Loucy (cell line): ENCODE measurements around the gene MYADML2.

Experiments used
- H2AFZ ChIP-seq: fragments of 200-600 bp; sonication (generic); 2 replicates; pipeline ENCODE4 v1.6.0; 2016; ENCODE audit warnings: antibody characterized with exemption, mild to moderate bottlenecking, low read length, moderate library complexity
- H3F3A ChIP-seq: fragments of 200-600 bp; 2 replicates; pipeline ENCODE4 v1.6.0; 2016; ENCODE audit warnings: antibody characterized with exemption, low read depth, mild to moderate bottlenecking
- H3K27me3 ChIP-seq: fragments of 200-600 bp; sonication (generic); 2 replicates; pipeline ENCODE4 v1.6.1; 2014; ENCODE audit warnings: low read length, mild to moderate bottlenecking; ENCODE audit not compliant: insufficient read depth, poor library complexity, severe bottlenecking
- H3K36me3 ChIP-seq: fragments of 200-600 bp; sonication (generic); 2 replicates; pipeline ENCODE4 v1.6.1; 2016; ENCODE audit warnings: low read length; ENCODE audit not compliant: insufficient read depth
- H3K4me1 ChIP-seq: fragments of 200-600 bp; sonication (generic); 2 replicates; pipeline ENCODE4 v1.5.1; 2014; ENCODE audit warnings: low read length, mild to moderate bottlenecking; ENCODE audit not compliant: insufficient read depth, poor library complexity, severe bottlenecking
- H3K4me2 ChIP-seq: fragments of 200-600 bp; sonication (generic); 2 replicates; pipeline ENCODE4 v1.6.0; 2014; ENCODE audit warnings: antibody characterized with exemption, low read length, low read depth, mild to moderate bottlenecking; ENCODE audit not compliant: poor library complexity, severe bottlenecking
- H3K4me3 ChIP-seq: fragments of 200-600 bp; sonication (generic); 2 replicates; pipeline ENCODE4 v1.5.1; 2014; ENCODE audit warnings: low read length, mild to moderate bottlenecking, mixed read lengths; ENCODE audit not compliant: poor library complexity, severe bottlenecking
- H3K79me2 ChIP-seq: fragments of 200-600 bp; sonication (generic); 2 replicates; pipeline ENCODE4 v1.6.1; 2014; ENCODE audit warnings: low read length; ENCODE audit not compliant: insufficient read depth
- H3K9ac ChIP-seq: fragments of 200-600 bp; sonication (generic); 2 replicates; pipeline ENCODE4 v1.6.0; 2014; ENCODE audit warnings: mild to moderate bottlenecking, low read depth, low read length, moderate library complexity; ENCODE audit not compliant: poor library complexity, severe bottlenecking
- H3K9me2 ChIP-seq: fragments of 200-600 bp; sonication (generic); replicated peaks from 2 replicates; pipeline ENCODE4 v1.6.1; 2016; ENCODE audit warnings: low read depth, low read length, mixed read lengths
- H3K9me3 ChIP-seq: fragments of 200-600 bp; sonication (generic); 2 replicates; pipeline ENCODE4 v1.6.1; 2014; ENCODE audit warnings: mild to moderate bottlenecking, antibody characterized with exemption, low read length, low read depth; ENCODE audit not compliant: insufficient read depth
- H4K20me1 ChIP-seq: fragments of 200-600 bp; sonication (generic); 2 replicates; pipeline ENCODE4 v1.6.0; 2014; ENCODE audit warnings: antibody characterized with exemption, low read length, mild to moderate bottlenecking; ENCODE audit not compliant: insufficient read depth, poor library complexity, severe bottlenecking
- EZH2phosphoT487 ChIP-seq: fragments of 200-600 bp; IDR thresholded peaks from 2 replicates; pipeline ENCODE4 v1.6.1; 2018; ENCODE audit warnings: antibody characterized with exemption, mild to moderate bottlenecking, moderate library complexity, borderline replicate concordance
- TF ChIP-seq, protein P1 (sequence below): fragments of 200-600 bp; sonication (generic); conservative IDR thresholded peaks from 2 replicates; pipeline ENCODE4 v1.5.1; 2014; ENCODE audit warnings: mild to moderate bottlenecking, antibody characterized with exemption, low read length

MYADML2 gene

GRCh38 chr17:81923302-81924260 lies 23.5 kb downstream of the MYADML2 start:
- no peak for TF ChIP-seq EZH2phosphoT487
- TF ChIP-seq, protein P1, sequence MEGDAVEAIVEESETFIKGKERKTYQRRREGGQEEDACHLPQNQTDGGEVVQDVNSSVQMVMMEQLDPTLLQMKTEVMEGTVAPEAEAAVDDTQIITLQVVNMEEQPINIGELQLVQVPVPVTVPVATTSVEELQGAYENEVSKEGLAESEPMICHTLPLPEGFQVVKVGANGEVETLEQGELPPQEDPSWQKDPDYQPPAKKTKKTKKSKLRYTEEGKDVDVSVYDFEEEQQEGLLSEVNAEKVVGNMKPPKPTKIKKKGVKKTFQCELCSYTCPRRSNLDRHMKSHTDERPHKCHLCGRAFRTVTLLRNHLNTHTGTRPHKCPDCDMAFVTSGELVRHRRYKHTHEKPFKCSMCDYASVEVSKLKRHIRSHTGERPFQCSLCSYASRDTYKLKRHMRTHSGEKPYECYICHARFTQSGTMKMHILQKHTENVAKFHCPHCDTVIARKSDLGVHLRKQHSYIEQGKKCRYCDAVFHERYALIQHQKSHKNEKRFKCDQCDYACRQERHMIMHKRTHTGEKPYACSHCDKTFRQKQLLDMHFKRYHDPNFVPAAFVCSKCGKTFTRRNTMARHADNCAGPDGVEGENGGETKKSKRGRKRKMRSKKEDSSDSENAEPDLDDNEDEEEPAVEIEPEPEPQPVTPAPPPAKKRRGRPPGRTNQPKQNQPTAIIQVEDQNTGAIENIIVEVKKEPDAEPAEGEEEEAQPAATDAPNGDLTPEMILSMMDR, result no peak

GRCh38 chr17:81922566-81923301 lies 24.3 kb downstream of the MYADML2 start:
- 0 out of 2 replicates have a peak, but pooled peaks cover 4% of the 10 kb centered on the region for H3K36me3 ChIP-seq
- no peak overlapping the region for H3K4me2 ChIP-seq
- H3K27me3 ChIP-seq, result no peaks in the 10 kb centered on the region
- H3K4me1 ChIP-seq, result peaks cover 22% of the 10 kb centered on the region
- no peaks in the 10 kb centered on the region for H3K9me3 ChIP-seq
- no peaks in the 10 kb centered on the region for H3F3A ChIP-seq
- peaks cover 49% of the 10 kb centered on the region for H3K79me2 ChIP-seq
- H4K20me1 ChIP-seq, result peaks cover 17% of the 10 kb centered on the region
- no peak overlapping the region for H3K9ac ChIP-seq
- H3K9me2 ChIP-seq, result no peaks in the 10 kb centered on the region
- no peak overlapping the region for H3K4me3 ChIP-seq
- TF ChIP-seq, protein P1, result no peak
- no peak for TF ChIP-seq EZH2phosphoT487
- no peak overlapping the region for H2AFZ ChIP-seq

More at GRCh38 chr17:81923302-81924260, 23.5 kb downstream of the MYADML2 start:
- Histone ChIP-seq H3K9me2 (no peaks in the 10 kb centered on the region), H3K79me2 (peaks cover 48% of the 10 kb centered on the region), H3K4me1 (peaks cover 22% of the 10 kb centered on the region), H3K27me3 (no peaks in the 10 kb centered on the region), H3K4me3 (no peak overlapping the region), H3F3A (no peaks in the 10 kb centered on the region), H3K4me2 (peak overlapping the region; percentile 50), H4K20me1 (peaks cover 14% of the 10 kb centered on the region), H2AFZ (no peak overlapping the region), H3K36me3 (0 out of 2 replicates have a peak, but pooled peaks cover 4% of the 10 kb centered on the region), H3K9ac (peak overlapping the region; percentile 3), H3K9me3 (no peaks in the 10 kb centered on the region)

DNA sequence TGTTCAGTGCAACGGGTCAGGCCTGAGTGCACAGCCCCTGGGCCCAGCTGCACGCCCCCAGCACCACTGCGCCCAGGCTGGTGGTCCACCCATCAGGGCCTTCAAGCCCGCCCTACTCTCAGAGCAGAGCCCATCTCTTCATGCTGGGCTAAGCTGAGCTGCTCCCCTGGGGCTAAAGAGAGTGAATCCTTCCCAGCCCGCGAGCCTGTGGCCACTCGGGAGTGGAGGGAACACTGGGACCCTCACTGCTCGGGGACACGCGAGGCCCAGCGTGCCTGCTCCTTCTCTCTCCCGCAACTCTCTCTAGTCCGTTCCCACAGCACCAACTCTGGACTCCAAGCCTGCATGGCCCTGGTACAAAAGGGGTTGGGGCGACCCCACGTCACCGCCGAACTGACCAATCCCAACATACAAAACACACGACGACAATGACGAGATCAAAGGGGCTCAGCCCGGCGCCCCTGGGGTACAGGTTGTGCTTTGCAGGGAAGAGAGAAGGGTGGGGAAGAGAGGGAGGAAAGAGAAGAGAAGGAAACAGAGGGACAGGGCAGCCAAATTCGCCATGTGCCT lies 25.0 kb downstream of the MYADML2 start:
- Histone ChIP-seq H3K36me3 (0 out of 2 replicates have a peak, but pooled peaks cover 4% of the 10 kb centered on the region), H3K79me2 (peaks cover 55% of the 10 kb centered on the region), H3F3A (no peaks in the 10 kb centered on the region), H3K9ac (no peak overlapping the region), H3K27me3 (no peaks in the 10 kb centered on the region), H3K4me3 (no peak overlapping the region), H3K9me3 (no peaks in the 10 kb centered on the region), H3K4me2 (no peak overlapping the region), H3K9me2 (no peaks in the 10 kb centered on the region), H4K20me1 (peaks cover 19% of the 10 kb centered on the region), H2AFZ (no peak overlapping the region), H3K4me1 (peaks cover 24% of the 10 kb centered on the region)
- no peak for TF ChIP-seq EZH2phosphoT487
- TF ChIP-seq, protein P1, result no peak
